ENCODE measurements around the gene ADARB2.

The ADARB2 gene

DNA sequence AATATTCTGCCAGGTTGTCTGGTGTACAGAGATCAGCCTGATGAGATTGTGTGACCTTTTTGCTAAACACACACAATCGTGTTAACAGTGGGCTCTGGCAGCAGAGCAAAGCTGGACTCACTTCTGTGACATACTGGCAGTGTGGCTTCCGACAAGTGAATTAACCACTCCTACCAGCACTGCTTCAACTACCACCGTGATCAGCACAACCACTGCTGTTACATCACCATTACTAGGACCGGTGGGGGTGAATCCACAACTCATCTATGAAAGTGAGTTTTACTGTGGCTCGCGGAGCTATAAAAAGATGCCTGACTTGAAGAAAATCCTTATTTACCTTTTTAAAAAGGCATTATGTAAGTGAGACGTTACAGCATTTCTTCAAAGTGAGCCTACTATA is 545.6 kb downstream of the ADARB2 start:
- no peak for DNase-seq
- Histone ChIP-seq H3K27me3 (no peaks in the 10 kb centered on the region), H3K4me1 (no peaks in the 10 kb centered on the region), H3K9me3 (no peaks in the 10 kb centered on the region), H3K4me3 (ENCODE audit: low read depth, low read length) (no peak overlapping the region), H3K36me3 (no peaks in the 10 kb centered on the region)
- TF ChIP-seq, protein P1, sequence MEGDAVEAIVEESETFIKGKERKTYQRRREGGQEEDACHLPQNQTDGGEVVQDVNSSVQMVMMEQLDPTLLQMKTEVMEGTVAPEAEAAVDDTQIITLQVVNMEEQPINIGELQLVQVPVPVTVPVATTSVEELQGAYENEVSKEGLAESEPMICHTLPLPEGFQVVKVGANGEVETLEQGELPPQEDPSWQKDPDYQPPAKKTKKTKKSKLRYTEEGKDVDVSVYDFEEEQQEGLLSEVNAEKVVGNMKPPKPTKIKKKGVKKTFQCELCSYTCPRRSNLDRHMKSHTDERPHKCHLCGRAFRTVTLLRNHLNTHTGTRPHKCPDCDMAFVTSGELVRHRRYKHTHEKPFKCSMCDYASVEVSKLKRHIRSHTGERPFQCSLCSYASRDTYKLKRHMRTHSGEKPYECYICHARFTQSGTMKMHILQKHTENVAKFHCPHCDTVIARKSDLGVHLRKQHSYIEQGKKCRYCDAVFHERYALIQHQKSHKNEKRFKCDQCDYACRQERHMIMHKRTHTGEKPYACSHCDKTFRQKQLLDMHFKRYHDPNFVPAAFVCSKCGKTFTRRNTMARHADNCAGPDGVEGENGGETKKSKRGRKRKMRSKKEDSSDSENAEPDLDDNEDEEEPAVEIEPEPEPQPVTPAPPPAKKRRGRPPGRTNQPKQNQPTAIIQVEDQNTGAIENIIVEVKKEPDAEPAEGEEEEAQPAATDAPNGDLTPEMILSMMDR (IDR thresholded peaks at IDR 0.05; ENCODE audit: low read depth, low read length), result no peak

DNA sequence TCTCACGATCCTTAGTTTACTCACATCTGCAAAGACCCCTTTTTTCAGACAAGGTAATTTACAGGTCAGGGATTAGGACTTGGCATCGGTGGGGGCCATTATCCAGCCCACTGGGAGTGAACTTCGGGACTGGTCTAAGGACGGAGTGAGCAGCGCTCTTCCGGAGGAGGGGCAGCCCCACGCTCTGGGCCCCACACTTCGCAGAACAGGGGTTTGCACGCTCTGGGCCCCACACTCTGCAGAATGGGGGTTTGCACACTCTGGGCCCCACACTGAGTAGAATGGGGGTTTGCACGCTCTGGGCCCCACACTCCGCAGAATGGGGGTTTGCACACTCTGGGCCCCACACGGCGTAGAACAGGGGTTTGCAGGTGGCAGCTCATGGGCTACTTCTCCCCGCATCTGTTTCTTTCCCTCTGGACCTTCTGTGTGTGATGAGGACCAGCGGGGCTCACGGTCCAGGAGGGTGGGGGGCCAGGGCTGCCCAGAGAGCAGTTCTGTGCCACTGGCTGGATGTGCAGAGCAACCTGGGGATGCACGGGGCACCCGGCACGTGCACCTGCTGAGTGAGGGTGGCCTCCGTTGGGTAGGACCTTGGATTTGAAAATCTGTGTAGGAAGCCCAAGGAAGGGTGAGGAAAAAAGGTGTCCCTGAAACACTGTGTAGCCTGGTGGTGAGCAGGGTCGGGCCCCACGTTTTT is 546.4 kb downstream of the ADARB2 start:
- DNase-seq, result no peak
- H3K9me3 ChIP-seq, result no peaks in the 10 kb centered on the region
- no peak overlapping the region for H3K4me3 ChIP-seq (ENCODE audit: low read depth, low read length)
- TF ChIP-seq, protein P1 (IDR thresholded peaks at IDR 0.05; ENCODE audit: low read depth, low read length), result no peak
- no peaks in the 10 kb centered on the region for H3K27me3 ChIP-seq
- H3K36me3 ChIP-seq, result no peaks in the 10 kb centered on the region
- H3K4me1 ChIP-seq, result no peaks in the 10 kb centered on the region

GRCh38 chr10:1190052-1190395 is 547.3 kb downstream of the ADARB2 start:
- Histone ChIP-seq H3K4me1 (no peaks in the 10 kb centered on the region), H3K36me3 (no peaks in the 10 kb centered on the region), H3K4me3 (ENCODE audit: low read depth, low read length) (no peak overlapping the region), H3K27me3 (no peaks in the 10 kb centered on the region), H3K9me3 (no peaks in the 10 kb centered on the region)
- DNase-seq, result no peak
- TF ChIP-seq, protein P1 (IDR thresholded peaks at IDR 0.05; ENCODE audit: low read depth, low read length), result no peak

GRCh38 chr10:1189166-1190051 is 547.9 kb downstream of the ADARB2 start:
- Histone ChIP-seq H3K4me1 (no peaks in the 10 kb centered on the region), H3K27me3 (no peaks in the 10 kb centered on the region), H3K36me3 (no peaks in the 10 kb centered on the region), H3K9me3 (no peaks in the 10 kb centered on the region), H3K4me3 (ENCODE audit: low read depth, low read length) (no peak overlapping the region)
- TF ChIP-seq, protein P1 (IDR thresholded peaks at IDR 0.05; ENCODE audit: low read depth, low read length), result no peak
- DNase-seq, result no peak

DNA sequence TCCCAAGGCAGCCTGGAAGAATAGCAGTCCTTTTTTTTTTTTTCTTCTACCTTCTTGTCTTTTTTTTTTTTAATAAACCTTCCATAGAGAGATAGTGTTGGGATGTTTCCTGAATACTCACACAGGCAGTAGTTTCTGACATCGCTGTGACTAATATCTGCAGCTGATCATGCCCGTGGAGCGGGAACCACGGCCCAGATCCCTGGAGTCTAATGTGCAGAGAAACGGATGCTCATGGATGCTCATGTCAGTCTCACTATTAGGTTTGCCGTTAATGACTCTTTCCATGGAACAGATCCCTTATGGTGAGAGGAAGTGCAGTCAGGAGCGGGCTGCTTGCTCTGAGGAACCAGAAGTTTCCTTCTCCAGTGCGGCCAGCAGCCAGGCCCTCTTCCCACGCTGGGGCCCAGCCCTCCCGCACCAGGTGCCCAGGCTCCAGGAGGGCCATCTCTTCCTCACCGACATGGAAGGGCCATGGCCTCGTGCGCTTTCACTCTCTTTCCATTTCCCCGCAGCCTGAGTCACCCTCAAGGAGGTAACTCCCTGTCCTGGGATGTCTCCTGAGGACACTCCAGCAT is 548.7 kb downstream of the ADARB2 start:
- TF ChIP-seq, protein P1 (IDR thresholded peaks at IDR 0.05; ENCODE audit: low read depth, low read length), result no peak
- Histone ChIP-seq H3K9me3 (no peaks in the 10 kb centered on the region), H3K4me1 (no peaks in the 10 kb centered on the region), H3K4me3 (ENCODE audit: low read depth, low read length) (no peak overlapping the region), H3K36me3 (no peaks in the 10 kb centered on the region), H3K27me3 (no peaks in the 10 kb centered on the region)
- no peak for DNase-seq

All from BE2C (cell line).